GM19452 (cell line): ENCODE data around the gene PRDM10.

Experiments
- ATAC-seq: cut with Tn5 transposase; IDR thresholded peaks from one replicate; pipeline ENCODE4 v1.9.1; 2021; ENCODE audit not compliant: unreplicated experiment

Gene PRDM10

DNA sequence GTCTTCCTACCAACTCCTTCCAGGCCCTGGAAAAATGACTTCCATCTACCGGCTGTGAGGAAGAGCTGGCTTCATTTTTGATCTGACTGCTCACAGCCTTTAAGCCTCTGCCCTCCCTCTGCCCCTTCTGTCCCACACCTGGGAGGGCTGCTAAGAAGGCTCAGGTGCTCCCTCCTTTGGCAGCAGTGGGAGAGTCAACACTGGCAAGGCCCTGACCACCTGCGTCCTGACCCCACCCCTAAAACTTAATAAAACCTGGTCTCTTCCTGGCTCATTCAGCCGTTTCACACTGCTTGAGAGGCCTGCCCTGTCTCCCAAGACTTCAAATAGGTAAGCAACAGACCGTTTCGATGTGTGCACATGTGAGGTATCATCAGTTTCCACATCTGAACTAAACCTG lies 55.2 kb downstream of the PRDM10 start:
- ATAC-seq, result no peak

DNA sequence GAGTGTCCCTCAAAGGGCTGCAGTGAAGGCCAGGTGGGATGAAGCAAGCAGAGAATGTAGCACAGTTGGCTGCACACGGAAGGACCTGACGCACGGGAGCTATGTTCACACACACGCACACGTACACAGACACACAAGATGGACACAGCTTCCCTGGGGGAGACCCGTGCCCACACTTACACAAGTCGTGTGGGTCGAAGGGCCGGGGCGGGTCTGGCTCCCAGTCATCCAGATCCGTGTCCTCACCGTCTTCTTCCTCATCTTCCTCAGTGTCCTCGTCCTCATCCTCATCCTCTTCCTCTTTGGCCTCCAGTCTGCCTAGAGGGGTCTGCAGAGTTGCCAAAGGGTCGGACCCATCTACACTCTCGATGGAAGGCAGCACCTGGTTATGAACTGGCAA lies 55.7 kb downstream of the PRDM10 start:
- ATAC-seq, result no peak

DNA sequence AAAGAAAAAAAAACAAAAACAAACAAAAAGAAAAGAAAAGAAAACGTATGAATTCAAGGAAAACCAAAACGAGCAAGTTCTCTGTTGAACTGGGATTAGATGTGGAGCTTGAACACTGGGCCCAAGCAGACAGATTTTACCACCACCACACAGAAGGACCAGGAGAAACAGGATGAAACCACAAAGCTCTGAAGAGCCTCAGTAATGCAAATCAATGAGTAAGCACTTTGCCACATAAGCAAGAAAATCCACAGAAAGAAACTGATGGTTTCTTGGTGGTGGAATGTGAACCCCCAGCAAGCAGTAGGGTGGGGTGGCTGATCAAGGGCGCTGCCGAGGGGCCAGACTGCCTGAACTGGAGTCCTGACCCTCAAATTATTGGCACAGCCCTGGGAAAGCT lies 56.4 kb downstream of the PRDM10 start:
- no peak for ATAC-seq

DNA sequence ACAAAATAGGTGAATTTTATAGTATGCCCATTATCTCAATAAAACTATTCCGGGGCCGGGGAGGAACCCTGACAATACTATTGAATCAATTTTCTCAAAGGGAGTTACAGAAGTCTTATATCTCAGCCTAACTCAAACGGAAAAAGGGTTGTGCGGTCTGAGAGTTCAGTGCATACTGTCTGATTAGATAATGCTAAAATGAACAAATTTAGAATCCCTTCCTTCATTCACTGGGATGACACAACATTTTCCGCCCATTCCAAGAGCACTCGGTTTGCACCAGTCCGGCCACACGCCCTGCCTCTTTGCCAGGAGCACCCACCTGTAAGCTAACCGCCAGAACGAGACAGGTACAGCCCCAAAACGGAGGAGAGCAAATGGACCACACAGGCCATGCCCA lies 57.3 kb downstream of the PRDM10 start:
- no peak for ATAC-seq

DNA sequence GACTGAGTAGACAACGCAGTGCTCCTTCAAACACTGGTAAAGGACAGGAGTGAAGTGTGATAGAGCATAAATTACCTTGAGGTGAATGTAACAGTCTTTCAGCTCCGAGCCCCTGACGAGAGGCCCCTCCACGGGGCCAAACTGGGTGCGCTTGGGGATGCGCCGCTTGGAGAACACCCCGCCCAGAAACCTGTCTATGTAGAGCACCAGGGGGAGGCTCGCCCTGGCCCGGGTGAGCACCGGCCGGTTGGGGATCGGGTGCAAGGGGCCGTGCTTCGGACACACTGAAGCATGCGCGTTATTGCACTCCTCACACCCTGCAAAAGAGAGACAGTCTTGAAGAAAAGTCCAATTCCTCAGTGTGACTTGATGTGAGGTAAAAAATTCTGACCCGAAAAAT lies 57.9 kb downstream of the PRDM10 start:
- no peak for ATAC-seq

DNA sequence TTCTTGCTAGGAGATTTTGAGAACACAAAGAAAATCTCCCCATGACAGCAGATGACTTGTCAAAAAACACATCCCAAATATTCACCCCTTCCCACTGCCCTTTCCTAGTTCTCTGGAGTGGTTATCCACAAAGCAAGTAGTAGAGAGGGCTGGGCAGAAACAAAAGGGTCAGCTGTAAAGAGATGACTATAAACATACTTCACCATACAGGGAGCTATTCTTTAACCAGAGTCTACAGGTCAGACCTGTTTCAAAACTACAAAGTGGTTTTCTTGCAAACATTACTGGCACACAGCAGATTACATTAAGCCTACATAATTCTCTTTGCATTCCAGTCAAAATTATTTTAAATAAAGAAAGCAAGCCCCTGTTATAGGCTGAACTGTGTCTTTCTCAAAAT lies 59.6 kb downstream of the PRDM10 start:
- no peak for ATAC-seq

DNA sequence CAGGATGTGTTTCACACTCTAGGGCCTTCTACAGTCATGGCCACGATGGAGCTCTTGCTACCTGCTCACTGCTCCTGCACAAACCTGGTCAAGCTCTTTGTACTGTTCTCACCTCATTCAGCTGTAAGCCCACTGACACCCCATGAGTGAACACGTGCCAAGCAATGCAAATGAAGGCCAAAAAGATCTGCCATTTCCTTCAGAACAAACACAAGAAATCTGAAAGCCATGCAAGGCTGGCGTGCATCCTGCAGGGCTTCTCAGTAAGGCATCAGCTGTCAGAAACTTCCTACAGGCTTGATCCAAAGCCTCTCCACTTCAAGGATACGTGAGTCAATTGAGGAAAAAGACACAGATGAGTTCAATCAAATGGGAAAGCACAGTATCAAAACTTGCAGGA lies 63.1 kb downstream of the PRDM10 start:
- no peak for ATAC-seq

DNA sequence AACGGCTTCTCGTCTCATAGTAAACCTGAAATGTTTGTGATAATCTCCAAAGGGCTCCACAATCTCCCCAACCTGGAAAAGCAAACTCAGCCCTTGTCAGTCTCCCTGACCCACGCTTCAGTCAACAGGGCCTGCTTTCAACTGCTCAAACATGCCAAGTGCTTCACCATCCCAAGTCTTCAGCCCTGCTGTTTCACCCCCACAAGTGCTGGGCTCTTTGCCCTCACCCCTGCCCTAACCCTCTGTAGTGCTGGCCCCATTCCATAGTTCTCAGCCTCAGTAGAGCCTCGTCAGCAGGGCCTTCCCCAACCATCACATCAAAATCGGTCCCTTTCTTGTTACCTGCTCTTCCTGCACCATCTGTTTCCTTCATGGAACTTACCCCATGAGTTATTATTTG lies 63.9 kb downstream of the PRDM10 start:
- no peak for ATAC-seq

DNA sequence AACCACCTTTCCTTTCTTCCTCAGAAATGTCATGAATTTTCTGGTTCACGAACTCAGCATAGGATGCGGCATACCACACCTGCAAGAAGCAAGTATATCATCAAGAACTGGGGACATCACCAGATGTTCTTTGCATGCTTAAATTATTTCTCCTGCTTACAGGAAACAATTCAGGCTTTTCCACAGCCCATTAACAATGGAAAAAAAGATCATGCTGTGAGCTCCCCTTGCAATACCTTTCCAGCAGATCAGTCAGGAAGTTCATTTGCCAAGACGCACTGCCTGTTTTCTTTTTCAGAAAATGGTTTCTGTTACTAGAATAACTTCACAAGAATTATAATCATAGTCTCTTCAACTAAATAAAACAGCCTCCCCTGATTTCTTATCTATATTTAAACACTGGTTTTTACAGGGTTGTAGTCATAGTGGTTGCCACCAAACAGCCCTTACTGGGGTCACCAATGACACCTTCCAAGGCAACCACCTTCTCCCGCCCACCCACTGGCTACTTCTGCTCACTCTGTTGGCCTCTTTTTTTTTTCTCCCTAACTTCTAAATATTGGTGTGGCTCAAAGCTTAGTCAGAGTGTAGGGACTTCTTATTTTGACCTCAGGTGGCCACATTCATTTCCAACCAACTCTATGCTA lies 64.9 kb downstream of the PRDM10 start:
- no peak for ATAC-seq

DNA sequence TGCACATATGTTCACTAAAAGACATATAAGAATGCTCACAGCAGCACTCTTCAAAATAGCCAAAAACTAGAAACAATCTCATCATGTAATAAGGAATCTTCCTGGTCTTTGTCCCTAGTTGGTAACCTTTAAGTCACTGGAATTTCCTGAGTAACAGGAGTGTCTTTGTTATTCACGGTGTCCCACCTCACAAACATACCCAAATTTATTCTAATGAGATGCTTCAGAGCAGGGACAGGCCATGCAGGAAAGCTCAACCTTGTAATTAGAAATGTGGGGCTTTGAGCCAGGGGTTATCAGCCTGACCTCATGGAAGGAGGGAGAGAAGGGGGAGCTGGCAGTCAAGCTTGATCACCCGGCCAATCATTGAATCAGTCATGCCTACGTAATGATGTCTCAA lies 66.9 kb downstream of the PRDM10 start:
- ATAC-seq, result no peak

DNA sequence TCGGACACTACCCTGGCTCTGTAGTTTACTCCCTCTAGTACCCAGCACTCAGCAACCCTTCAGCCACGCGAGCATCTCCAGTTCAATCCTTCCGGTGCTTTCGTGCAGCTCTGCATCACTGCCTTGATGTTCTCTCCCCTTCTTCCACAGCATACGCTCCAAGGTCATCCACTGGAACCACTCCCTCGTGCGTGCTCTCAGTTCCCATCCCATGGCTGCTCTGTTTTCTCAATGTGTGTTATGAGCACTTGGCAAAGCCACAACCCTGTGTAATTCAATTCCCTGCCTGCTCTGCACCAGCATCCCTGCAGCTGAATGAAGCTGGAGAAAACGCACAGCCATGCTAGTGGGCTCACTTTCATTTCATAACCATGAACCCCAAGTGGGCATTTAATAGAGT lies 68.7 kb downstream of the PRDM10 start:
- ATAC-seq, result no peak

DNA sequence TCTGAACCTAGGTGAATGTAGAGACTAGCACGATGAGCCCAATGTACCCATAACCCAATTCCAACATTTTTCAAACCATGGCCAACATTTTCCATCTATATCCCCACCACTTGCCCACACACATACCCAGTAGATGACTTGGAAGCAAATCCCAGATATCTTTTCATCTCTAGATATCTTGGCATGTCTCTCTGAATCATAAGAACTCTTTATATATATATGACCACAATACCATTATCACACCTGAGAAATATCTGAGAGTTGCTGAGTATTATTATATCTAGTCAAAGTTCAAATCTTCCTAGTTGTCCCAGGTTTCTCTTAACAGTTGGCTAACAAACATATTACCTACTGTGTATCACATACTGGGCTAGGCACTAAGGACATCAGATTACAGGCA lies 69.4 kb downstream of the PRDM10 start:
- ATAC-seq, result no peak

DNA sequence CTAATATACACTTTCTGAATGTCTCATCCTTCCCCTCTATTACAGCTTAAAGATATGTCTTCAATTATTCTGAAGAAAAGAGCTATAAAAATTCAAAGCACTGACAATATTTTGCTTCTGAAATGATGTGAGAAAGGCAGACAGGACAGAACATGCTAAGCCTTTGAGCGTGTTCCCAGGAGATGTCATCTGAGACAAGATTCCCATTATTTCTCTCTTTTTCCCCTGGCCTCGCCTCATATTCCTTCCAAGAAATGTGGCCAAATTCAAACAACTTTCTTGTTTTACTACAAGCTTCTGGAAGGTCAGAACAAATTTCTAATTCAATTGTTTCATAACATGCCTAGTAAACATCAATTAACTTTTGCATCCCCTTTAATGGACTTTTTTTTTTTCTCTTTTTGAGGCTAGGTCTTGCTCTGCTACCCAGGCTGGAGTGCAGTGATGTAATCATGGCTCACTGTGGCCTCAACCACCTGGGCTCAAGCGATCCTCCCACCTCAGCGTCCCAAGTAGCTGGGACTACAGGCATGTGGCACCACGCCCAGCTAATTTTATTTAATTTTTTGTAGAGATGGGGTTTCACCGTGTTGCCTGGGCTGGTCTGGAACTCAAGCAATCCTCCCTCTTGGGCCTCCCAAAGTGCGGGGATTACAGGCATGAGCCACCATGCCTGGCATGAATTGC lies 70.1 kb downstream of the PRDM10 start:
- ATAC-seq, result no peak

DNA sequence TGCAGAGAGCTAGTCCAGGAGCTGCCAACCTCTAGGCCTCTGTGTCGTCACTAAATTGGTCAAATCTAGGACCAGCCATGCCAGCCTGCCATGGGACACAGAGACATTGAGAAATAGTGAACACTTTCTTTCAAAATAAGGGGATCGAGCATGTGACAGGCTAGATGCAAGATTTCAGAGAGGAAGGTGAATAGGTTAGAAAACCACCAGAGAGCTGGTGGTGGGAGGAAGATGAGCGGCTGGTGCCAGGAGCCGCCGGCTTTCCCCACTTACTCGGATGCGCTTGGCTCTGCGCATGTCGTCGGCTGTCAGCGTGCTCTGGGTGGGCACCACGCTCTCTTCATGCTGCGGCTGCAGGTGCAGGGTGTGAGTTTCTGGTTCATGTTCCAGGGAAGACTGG lies 71.9 kb downstream of the PRDM10 start:
- no peak for ATAC-seq

DNA sequence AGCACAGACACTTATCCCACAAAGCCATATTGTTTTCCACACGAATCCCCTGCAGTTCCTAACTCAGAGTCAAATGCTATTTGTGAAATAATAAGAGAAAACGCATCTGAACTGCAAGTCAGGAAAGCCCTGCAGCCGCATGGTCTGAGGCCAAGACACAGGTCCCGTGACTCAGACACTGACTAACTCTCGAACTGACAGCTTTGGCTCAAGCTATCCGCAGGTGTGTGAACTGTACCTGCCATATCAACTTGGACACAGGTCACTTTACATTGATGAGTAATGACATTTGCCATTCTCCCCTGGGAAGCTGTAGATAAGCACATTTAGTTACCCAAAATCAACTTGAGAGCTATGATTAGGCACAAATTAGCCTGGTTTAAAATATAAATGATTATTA lies 72.3 kb downstream of the PRDM10 start:
- ATAC-seq, result no peak

DNA sequence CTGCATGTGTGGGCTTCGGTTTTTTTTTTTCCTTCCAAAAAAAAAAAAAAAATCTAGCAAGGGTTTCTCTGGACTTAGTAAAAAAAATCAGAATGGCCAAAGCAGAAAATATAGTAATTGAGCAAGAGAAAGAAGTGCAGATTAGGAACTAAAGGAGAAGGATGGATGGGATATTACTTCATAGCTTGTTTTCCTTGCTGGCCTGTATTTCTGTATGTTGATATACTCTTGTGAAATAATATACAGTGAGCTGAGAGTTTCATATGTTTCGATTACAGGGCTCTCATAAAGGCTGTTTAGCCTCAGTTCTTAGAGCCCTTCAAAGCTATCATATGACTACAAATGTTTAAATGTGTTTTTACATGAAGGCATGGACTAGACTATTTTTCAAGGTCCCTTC lies 72.9 kb downstream of the PRDM10 start:
- ATAC-seq, result no peak

DNA sequence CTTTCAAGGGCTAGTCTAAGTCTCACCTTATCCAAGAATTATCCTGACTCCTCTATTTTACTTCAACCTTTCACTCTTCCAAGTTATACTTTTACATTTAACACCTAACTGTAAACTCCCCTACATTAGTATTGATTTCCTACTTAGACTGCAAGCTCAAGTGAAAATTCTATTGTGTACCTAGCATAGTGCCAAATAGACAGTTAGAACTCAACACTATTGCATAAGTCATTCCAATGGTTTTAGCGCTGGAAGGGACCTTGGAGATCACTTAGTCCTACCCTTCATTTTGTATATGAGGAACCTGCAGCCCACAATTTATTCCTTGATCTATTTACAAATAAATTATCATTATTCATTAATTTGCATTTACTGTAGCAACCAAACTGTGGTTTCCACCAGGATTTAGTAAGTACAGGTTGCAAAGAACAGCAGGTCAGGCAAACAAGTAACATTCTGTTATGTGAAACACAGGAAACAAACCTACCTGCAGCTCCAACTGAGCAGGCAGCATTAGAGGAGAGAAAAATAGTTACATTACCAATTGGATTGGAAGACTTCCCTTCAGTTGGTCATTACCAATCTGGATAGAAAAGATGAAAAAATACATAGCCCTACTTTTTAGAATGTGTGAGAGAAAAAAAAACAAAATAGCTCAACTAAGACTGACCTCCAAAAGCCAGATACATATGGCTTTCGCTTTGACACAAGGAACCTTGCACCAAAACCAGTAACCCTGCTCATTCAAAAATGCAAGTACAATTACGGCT lies 73.5 kb downstream of the PRDM10 start:
- ATAC-seq, result no peak

DNA sequence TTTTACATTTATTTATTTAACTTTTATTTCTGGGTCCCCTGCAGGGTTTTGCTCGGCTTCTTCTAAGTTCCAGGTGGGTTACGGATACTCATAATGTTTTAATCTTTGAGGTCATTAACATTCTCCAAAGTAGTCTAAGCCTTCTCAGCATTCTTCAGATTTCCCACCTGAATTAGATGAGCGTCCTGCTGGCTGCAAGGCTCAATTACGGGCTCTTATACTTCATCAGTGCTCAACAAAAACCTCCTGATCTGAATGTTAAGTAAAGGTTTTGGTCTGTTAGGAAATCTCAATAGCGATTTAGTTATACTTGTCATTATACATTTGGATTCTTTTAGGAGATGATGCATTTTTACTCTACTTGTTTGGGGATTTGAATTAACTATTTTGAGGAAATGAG lies 80.0 kb downstream of the PRDM10 start:
- no peak for ATAC-seq

DNA sequence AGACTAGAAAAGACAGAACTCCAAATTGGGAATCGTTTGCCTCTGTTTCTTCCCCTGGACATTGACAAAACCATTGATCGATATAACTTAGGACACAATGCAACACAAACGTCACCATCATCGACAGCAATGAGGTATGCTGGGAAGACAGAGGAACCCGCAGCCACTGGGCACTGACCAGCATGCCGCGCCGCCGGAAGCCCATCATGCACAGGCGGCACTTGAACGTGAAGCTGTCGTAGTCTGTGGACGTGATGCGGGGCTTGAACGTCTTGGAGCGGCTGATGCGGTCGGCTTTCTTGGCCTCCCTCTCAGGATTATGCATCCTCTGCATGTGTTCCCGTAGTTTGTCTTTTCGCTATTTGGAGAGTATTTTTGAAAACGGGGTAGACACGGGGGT lies 84.3 kb downstream of the PRDM10 start:
- no peak for ATAC-seq

DNA sequence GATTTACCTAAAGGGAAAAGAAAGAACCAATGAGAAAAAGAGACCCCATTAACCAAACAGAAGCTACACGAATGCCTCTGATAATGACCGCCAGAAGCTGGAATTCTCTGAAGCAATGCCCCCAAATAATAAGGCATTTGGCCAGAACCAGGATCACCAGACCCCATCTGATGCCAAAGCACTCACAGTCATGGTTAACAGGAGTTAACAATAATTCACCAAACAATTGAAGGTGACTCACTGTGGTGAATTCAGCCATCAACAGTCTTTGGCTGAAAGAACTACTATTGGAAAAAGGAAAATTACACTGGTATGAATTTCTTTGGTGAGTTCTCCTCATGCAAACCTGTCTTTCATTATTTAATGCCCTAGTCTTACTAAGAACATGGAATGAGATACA lies 85.4 kb downstream of the PRDM10 start:
- ATAC-seq, result no peak

DNA sequence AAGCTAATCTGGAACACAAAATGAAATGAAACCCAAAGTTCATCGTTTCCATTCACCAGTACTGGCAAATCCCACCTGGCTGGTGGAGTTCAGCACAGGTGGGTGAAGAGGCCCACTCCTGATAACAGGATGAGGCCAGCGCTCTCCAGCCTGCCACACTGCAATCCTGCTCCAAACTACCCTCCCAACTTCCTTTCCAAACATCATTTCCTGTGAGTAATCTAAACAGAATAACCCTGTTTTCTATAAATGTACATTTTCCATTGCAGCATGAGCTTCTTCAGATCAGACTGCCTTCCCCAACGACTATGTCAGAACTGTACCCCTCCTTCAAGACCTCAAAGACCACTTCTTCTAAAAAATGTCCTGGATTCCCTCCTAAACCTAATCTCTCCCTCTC lies 91.3 kb downstream of the PRDM10 start:
- ATAC-seq, result no peak

DNA sequence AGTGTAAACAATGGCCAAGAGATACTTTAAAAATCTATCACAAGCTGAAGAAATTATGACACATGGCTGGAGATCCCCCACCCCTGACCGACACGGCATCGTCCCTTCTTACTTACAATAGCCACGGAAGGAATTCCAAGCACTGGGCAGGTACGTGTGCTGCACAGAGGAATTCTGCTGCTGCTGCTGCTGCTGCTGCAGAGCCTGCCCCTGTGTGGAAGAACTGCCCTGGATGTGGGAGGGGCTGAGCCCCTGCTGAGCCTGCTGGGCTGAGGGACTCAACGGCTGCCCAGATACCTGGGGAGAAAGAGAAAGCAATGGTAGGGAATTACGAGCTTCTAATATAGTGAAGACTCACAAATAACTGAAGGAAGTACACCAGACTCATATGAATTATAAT lies 92.3 kb downstream of the PRDM10 start:
- ATAC-seq, result no peak
